Esophagus squamous epithelium (tissue), 4 donors: Measurements from ENCODE around the gene SCART1.

Experiments
- POLR2A ChIP-seq, 4 donors: fragments of 450-650 bp; IDR thresholded peaks; one replicate each; pipeline ENCODE4 v1.6.1; 2017; ENCODE audit warnings: antibody characterized with exemption in 4 of 4, mild to moderate bottlenecking in 4 of 4, moderate library complexity in 3 of 4
- TF ChIP-seq, protein P1 (sequence below), 6 experiments: fragments of 450-650 bp in 4 of 6; fragments of 200-600 bp in 2 of 6; sonication (generic) in 2 of 6; IDR thresholded peaks; one replicate each; pipeline ENCODE4 v1.5.1; 2016 to 2019; ENCODE audit warnings: antibody characterized with exemption in 6 of 6, mild to moderate bottlenecking in 4 of 6, moderate library complexity in 4 of 6

DNA sequence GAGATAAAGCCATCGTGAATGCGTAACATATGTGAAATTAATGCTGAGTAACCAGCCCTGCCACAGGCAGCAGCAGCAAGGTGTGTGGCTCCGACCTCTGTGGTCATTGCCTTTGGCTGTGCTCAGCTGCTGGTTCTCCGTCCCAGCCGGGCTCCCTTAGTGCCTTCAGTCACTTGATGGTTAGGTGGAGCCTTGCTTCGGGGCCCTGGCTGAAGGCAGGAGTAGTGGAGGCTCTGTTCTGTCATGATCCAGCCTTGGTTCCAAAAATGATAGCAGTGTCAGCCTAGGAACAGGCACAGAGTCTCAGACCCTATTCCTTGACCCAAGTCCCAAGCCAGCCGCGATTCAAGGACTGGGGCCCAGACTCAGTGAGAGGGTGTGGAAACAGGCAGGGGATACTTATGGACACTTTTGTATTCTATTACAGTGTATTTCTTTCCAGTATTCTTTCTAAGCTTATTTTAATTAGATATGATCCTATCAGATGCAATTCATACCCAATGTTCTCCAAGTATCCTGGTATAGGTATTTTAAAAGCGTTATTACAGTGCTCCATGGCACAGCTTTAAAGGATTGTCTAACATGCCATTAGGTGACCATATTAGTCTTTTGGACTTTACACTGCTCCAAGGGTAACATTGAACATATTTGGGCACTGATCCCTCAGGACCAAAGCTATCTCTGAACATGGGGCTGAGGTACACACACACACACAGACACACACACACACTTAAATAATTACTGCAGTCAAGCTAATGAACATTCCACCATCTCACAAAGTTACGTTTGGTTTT is 9.0 kb downstream of the SCART1 start:
- TF ChIP-seq, protein P1, sequence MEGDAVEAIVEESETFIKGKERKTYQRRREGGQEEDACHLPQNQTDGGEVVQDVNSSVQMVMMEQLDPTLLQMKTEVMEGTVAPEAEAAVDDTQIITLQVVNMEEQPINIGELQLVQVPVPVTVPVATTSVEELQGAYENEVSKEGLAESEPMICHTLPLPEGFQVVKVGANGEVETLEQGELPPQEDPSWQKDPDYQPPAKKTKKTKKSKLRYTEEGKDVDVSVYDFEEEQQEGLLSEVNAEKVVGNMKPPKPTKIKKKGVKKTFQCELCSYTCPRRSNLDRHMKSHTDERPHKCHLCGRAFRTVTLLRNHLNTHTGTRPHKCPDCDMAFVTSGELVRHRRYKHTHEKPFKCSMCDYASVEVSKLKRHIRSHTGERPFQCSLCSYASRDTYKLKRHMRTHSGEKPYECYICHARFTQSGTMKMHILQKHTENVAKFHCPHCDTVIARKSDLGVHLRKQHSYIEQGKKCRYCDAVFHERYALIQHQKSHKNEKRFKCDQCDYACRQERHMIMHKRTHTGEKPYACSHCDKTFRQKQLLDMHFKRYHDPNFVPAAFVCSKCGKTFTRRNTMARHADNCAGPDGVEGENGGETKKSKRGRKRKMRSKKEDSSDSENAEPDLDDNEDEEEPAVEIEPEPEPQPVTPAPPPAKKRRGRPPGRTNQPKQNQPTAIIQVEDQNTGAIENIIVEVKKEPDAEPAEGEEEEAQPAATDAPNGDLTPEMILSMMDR (IDR thresholded peaks at IDR 0.05): no peak
- no peak for TF ChIP-seq POLR2A (IDR thresholded peaks at IDR 0.05)
